Inflammatory macrophage treated with lipopolysaccharide for 4 hours (primary cell): ENCODE data around the gene NUDT19.
A peak's percentile ranks its signal among the peaks of the same experiment; 100 is the strongest.
"Not testable (repeated sequence)": the region's sequence is repeated elsewhere in the genome, so short reads cannot be mapped to it uniquely, and the experiment has no call there.

Source experiments
- DNase-seq: peaks from one replicate; pipeline ENCODE4 v3.0.0-alpha.2; 2020

Gene NUDT19

GRCh38 chr19:32717496-32717895 lies 25.9 kb downstream of the NUDT19 start:
- no peak for DNase-seq

- DNase-seq: no peak
These were observed 26.7 kb downstream of the NUDT19 start for GRCh38 chr19:32718286-32718685.

GRCh38 chr19:32719611-32720059 lies 28.0 kb downstream of the NUDT19 start, which contains the start of gene TDRD12:
TDRD12 (plus strand) TSS chr19:32719767; CDS start chr19:32720073, 306 bp downstream.
- DNase-seq: no peak

- no peak for DNase-seq
These were observed 28.8 kb downstream of the NUDT19 start for GRCh38 chr19:32720216-32720935.

GRCh38 chr19:32720936-32721250 lies 29.3 kb downstream of the NUDT19 start:
- DNase-seq: no peak

GRCh38 chr19:32735936-32736335 lies 44.3 kb downstream of the NUDT19 start:
- no peak for DNase-seq

GRCh38 chr19:32743021-32743420 lies 51.4 kb downstream of the NUDT19 start:
- no peak for DNase-seq

GRCh38 chr19:32743447-32743846 lies 51.8 kb downstream of the NUDT19 start:
- no peak for DNase-seq

GRCh38 chr19:32744555-32745325 lies 53.1 kb downstream of the NUDT19 start:
- no peak for DNase-seq

GRCh38 chr19:32745594-32746251 lies 54.1 kb downstream of the NUDT19 start:
- DNase-seq: not testable (repeated sequence)

- DNase-seq: not testable (repeated sequence)
These were observed 55.1 kb downstream of the NUDT19 start for GRCh38 chr19:32746631-32747196.

GRCh38 chr19:32748497-32748896 lies 56.9 kb downstream of the NUDT19 start:
- DNase-seq: no peak

- DNase-seq: no peak
These were observed 57.3 kb downstream of the NUDT19 start for GRCh38 chr19:32748948-32749347.

GRCh38 chr19:32749361-32749760 lies 57.7 kb downstream of the NUDT19 start:
- no peak for DNase-seq

GRCh38 chr19:32750441-32751055 lies 58.9 kb downstream of the NUDT19 start:
- DNase-seq: peak; percentile 10

GRCh38 chr19:32751066-32751465 lies 59.4 kb downstream of the NUDT19 start:
- no peak for DNase-seq

- no peak for DNase-seq
These were observed 65.6 kb downstream of the NUDT19 start for GRCh38 chr19:32757189-32757588.
